Osteocyte (in vitro differentiated cells): ENCODE data around the gene CPNE7. TPM values are rescaled to one million over a fixed set of nuclear protein-coding genes. Genes with fewer than 3 reads are reported as not detected.

Experiments
- DNase-seq: peaks from one replicate; pipeline ENCODE4 v3.0.0; 2021; ENCODE audit warnings: mixed read lengths; ENCODE audit not compliant: unreplicated experiment; ENCODE audit errors: extremely low spot score
- H3K27ac Mint-ChIP-seq: one replicate; pipeline ENCODE4 v1.8.0; 2021; ENCODE audit warnings: mild to moderate bottlenecking, mixed read lengths; ENCODE audit not compliant: unreplicated experiment
- H3K27me3 Mint-ChIP-seq: one replicate; pipeline ENCODE4 v1.8.0; 2021; ENCODE audit warnings: mixed read lengths; ENCODE audit not compliant: unreplicated experiment
- H3K36me3 Mint-ChIP-seq: one replicate; pipeline ENCODE4 v1.8.0; 2021; ENCODE audit warnings: mixed read lengths; ENCODE audit not compliant: unreplicated experiment
- H3K4me1 Mint-ChIP-seq: one replicate; pipeline ENCODE4 v1.8.0; 2021; ENCODE audit warnings: mixed read lengths; ENCODE audit not compliant: unreplicated experiment
- H3K4me3 Mint-ChIP-seq: one replicate; pipeline ENCODE4 v1.8.0; 2021; ENCODE audit warnings: mild to moderate bottlenecking, moderate library complexity, mixed read lengths; ENCODE audit not compliant: unreplicated experiment
- H3K9me3 Mint-ChIP-seq: one replicate; pipeline ENCODE4 v1.8.0; 2021; ENCODE audit warnings: mixed read lengths; ENCODE audit not compliant: unreplicated experiment
- CTCF ChIP-seq: fragments of 200-600 bp; sonication (generic); IDR thresholded peaks from 2 replicates; pipeline ENCODE4 v1.5.0; 2021; ENCODE audit warnings: antibody characterized with exemption, mild to moderate bottlenecking, moderate library complexity
- total RNA-seq: library from RNA; stranded (reverse); gene quantifications from 2 replicates; pipeline ENCODE4 v1.2.1, GENCODE V29; 2021

CPNE7 gene
- total RNA-seq, 1 donor from 2014 or later, result 19.7 TPM

DNA sequence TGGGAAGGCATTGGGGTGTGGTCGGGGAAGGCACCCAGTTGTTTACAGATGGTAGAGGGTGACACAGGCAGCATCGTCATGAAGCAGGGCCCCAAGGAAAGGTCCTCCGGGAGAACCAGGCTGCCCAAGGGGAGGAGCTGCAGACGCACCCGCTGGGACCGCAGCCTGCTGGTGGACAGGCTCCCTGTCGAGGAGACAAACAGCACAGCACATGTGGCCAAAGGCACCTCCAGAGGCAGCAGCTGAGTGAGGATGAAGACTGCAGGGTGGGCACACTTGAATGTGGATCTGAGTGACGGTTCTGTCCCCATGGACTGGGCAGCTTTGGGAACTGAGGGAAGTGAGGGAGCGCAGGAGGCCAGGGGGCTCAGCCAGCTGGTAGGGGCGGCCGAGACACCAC is 69.6 kb downstream of the CPNE7 start:
- Mint-ChIP-seq H3K4me1 (peaks cover 6% of the 10 kb centered on the region), H3K9me3 (no peaks in the 10 kb centered on the region), H3K36me3 (peaks cover 19% of the 10 kb centered on the region), H3K4me3 (no peak overlapping the region), H3K27ac (no peak overlapping the region), H3K27me3 (no peaks in the 10 kb centered on the region)
- TF ChIP-seq CTCF, result no peak
- no peak for DNase-seq

DNA sequence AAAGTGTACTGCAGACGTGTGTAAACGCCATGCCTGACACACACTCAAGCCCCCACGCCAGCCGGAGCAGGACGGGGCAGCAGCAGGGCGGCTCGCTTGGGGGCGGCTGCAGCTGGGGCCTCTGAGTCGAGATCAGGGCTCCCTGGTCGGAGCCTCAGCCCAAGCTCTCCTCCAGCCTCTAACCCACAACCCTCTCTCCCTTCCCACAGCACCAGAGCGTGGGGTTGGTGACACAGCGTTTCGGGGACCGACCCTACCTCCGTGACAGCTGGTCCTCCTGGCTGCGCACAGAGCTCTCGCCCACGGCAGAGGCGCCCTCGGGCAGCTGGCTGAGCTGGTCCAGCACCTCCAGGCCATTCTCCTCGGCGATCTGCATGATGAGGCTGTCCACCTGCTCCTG is 70.7 kb downstream of the CPNE7 start:
- no peak overlapping the region for H3K4me3 Mint-ChIP-seq
- peaks cover 20% of the 10 kb centered on the region for H3K36me3 Mint-ChIP-seq
- no peaks in the 10 kb centered on the region for H3K27me3 Mint-ChIP-seq
- DNase-seq, result no peak
- H3K27ac Mint-ChIP-seq, result no peak overlapping the region
- no peaks in the 10 kb centered on the region for H3K9me3 Mint-ChIP-seq
- H3K4me1 Mint-ChIP-seq, result peaks cover under 1% of the 10 kb centered on the region
- TF ChIP-seq CTCF, result no peak

Other genes starting within 250 kb of the CPNE7 start
- gene ANKRD11, start 85.2 kb upstream of the CPNE7 start, total RNA-seq, result 188 and 209 TPM in 2 replicates
- gene SPG7, start 67.4 kb upstream of the CPNE7 start, total RNA-seq, result 113 and 125 TPM in 2 replicates
- 1,759 and 1,785 TPM in 2 replicates for gene RPL13, start 15.1 kb upstream of the CPNE7 start, total RNA-seq
- not detected in 2 replicates for gene DPEP1, start 37.9 kb downstream of the CPNE7 start, total RNA-seq
- 92.5 and 94.1 TPM in 2 replicates for gene CHMP1A, start 82.0 kb downstream of the CPNE7 start, total RNA-seq
- 15.8 and 18.3 TPM in 2 replicates for gene SPATA33, start 82.1 kb downstream of the CPNE7 start, total RNA-seq
- gene CDK10, start 110.9 kb downstream of the CPNE7 start, total RNA-seq, result 67.2 and 91.5 TPM in 2 replicates
- 9.5 and 12.3 TPM in 2 replicates for gene SPATA2L, start 125.9 kb downstream of the CPNE7 start, total RNA-seq
- 22.0 TPM in 2 replicates for gene VPS9D1, start 145.1 kb downstream of the CPNE7 start, total RNA-seq
- 21.3 and 23.0 TPM in 2 replicates for gene ZNF276, start 145.8 kb downstream of the CPNE7 start, total RNA-seq
- 14.6 and 14.7 TPM in 2 replicates for gene FANCA, start 240.9 kb downstream of the CPNE7 start, total RNA-seq